Lung (tissue), 12 donors: ENCODE data around the gene DPY19L3. TPM values are rescaled to one million over a fixed set of nuclear protein-coding genes. Genes with fewer than 3 reads are reported as not detected.

Experiments used
- ATAC-seq: fragments of 200-7000 bp; cut with Tn5 transposase; one replicate; pipeline ENCODE4 v1.9.1; 2020; ENCODE audit warnings: moderate number of reproducible peaks; ENCODE audit not compliant: insufficient read depth, low FRiP score
- DNase-seq, 3 donors: peaks; one replicate each; pipeline ENCODE4 v3.0.0-alpha.2; 2013 to 2017
- H3K27ac ChIP-seq, 2 donors: one replicate each; pipeline ENCODE4 v1.5.1; 2013; ENCODE audit warnings: mild to moderate bottlenecking in 2 of 2, moderate library complexity in 2 of 2, control low read depth in 1 of 2, inconsistent platforms in 1 of 2, low read depth in 1 of 2, low read length in 1 of 2
- H3K27me3 ChIP-seq, 3 donors: one replicate each; pipeline ENCODE4 v1.5.1; 2013; ENCODE audit warnings: low read length in 2 of 3; ENCODE audit not compliant: control insufficient read depth in 3 of 3, insufficient read depth in 3 of 3
- H3K36me3 ChIP-seq, 4 donors: one replicate each; pipeline ENCODE4 v1.5.1; 2013; ENCODE audit warnings: low read length in 4 of 4, mild to moderate bottlenecking in 1 of 4, moderate library complexity in 1 of 4; ENCODE audit not compliant: control insufficient read depth in 4 of 4, insufficient read depth in 4 of 4
- H3K4me1 ChIP-seq, 5 donors: one replicate each; pipeline ENCODE4 v1.5.1; 2013; ENCODE audit warnings: low read length in 5 of 5, mild to moderate bottlenecking in 2 of 5, moderate library complexity in 1 of 5; ENCODE audit not compliant: control insufficient read depth in 5 of 5, insufficient read depth in 5 of 5
- H3K4me3 ChIP-seq: one replicate; pipeline ENCODE4 v1.5.1; 2013; ENCODE audit warnings: mild to moderate bottlenecking, control low read depth, moderate library complexity
- H3K9ac ChIP-seq, 2 donors: one replicate each; pipeline ENCODE4 v1.5.1; 2013; ENCODE audit warnings: low read length in 2 of 2, control low read depth in 1 of 2; ENCODE audit not compliant: insufficient read depth in 1 of 2
- H3K9me3 ChIP-seq, 4 donors: one replicate each; pipeline ENCODE4 v1.5.1; 2013; ENCODE audit warnings: low read length in 3 of 4, mild to moderate bottlenecking in 1 of 4, moderate library complexity in 1 of 4; ENCODE audit not compliant: control insufficient read depth in 4 of 4, insufficient read depth in 3 of 4
- CTCF ChIP-seq: IDR thresholded peaks from 2 replicates; pipeline ENCODE4 v1.5.1; 2012; ENCODE audit warnings: mild to moderate bottlenecking; ENCODE audit errors: control extremely low read depth, extremely low read depth
- WGBS, 2 donors: extraction: QIAGEN DNeasy Blood & Tissue Kit; methylation state at CpG; one replicate each; pipeline ENCODE4 v1.1.7; 2013; 5-methylcytosine and 5-hydroxymethylcytosine counted together
- polyA plus RNA-seq, 2 donors: library from polyadenylated mRNA; stranded (reverse); fragments of 200-250 nt; gene quantifications; one replicate each; pipeline ENCODE4 v1.2.1, GENCODE V29; 2013
- total RNA-seq, 2 donors: library from RNA; depleted of rRNA in 1 of 2; stranded (reverse); fragments of >200 nt in 1 of 2; gene quantifications; one replicate each; pipeline ENCODE4 v1.2.1, GENCODE V29; 2014 to 2021
- donor health status: control.
- donor health status: control.
- donor health status: Bipolar disorder and iron deficiency.
- donor health status: healthy.
- donor health status: DM: yes; HTN: yes; CAD: no.

The DPY19L3 gene
- total and polyA plus RNA-seq, 4 donors, result 9.1 to 49.3 (median 27.3) TPM

- TF ChIP-seq CTCF, result no peak
- no peak overlapping the region for H3K9ac ChIP-seq
- H3K27ac ChIP-seq, result no peak overlapping the region
- no peaks in the 10 kb centered on the region for H3K27me3 ChIP-seq
- H3K9me3 ChIP-seq, result peaks cover 0 to 3% (median 0%) of the 10 kb centered on the region in 4 donors
- 78 to 92% methylated on average over 13 of the region's 13 CpGs for WGBS, 2 donors
- H3K4me1 ChIP-seq, result no peaks in the 10 kb centered on the region
- peaks cover 24 to 50% (median 28%) of the 10 kb centered on the region in 4 donors for H3K36me3 ChIP-seq
- DNase-seq, result no peak
- H3K4me3 ChIP-seq, result no peak overlapping the region
- no peak for ATAC-seq
These were observed 74.8 kb downstream of the DPY19L3 start for GRCh38 chr19:32480321-32480720.

GRCh38 chr19:32483574-32483973, 78.0 kb downstream of the DPY19L3 start:
- Histone ChIP-seq H3K9ac (no peak overlapping the region), H3K9me3 (peaks cover 4 to 7% (median 5%) of the 10 kb centered on the region in 4 donors), H3K4me3 (no peak overlapping the region), H3K36me3 (peaks cover 23 to 63% (median 32%) of the 10 kb centered on the region in 4 donors), H3K27ac (no peak overlapping the region), H3K4me1 (no peaks in the 10 kb centered on the region), H3K27me3 (no peaks in the 10 kb centered on the region)
- no peak for TF ChIP-seq CTCF
- DNase-seq (no peak), ATAC-seq (no peak)
- 91% methylated on average over 4 of the region's 4 CpGs for WGBS, 2 donors

- 85 to 97% methylated on average over 2 of the region's 2 CpGs for WGBS, 2 donors
- no peak for DNase-seq
- Histone ChIP-seq H3K27ac (no peak overlapping the region), H3K36me3 (peaks cover 7 to 21% (median 14%) of the 10 kb centered on the region in 4 donors), H3K9ac (no peak overlapping the region), H3K4me3 (no peak overlapping the region), H3K4me1 (no peaks in the 10 kb centered on the region), H3K9me3 (peaks cover 4 to 7% (median 5%) of the 10 kb centered on the region in 4 donors), H3K27me3 (no peaks in the 10 kb centered on the region)
- no peak for TF ChIP-seq CTCF
- ATAC-seq, result no peak
These were observed 84.4 kb downstream of the DPY19L3 start for GRCh38 chr19:32489971-32490370.

GRCh38 chr19:32497391-32497790, 91.8 kb downstream of the DPY19L3 start:
- Histone ChIP-seq H3K9ac (no peak overlapping the region), H3K9me3 (peaks cover 0 to 2% (median 0%) of the 10 kb centered on the region in 4 donors), H3K4me1 (no peaks in the 10 kb centered on the region), H3K27me3 (no peaks in the 10 kb centered on the region), H3K4me3 (no peak overlapping the region), H3K27ac (no peak overlapping the region), H3K36me3 (no peaks in the 10 kb centered on the region)
- 78 to 89% methylated on average over 9 of the region's 9 CpGs for WGBS, 2 donors
- TF ChIP-seq CTCF, result no peak
- DNase-seq (no peak), ATAC-seq (no peak)
